NAMALWA (cell line): ENCODE results near the gene ZAR1L.

Experiments
- DNase-seq: peaks from one replicate; pipeline ENCODE4 v3.0.0-alpha.2; 2015; ENCODE audit warnings: low spot score

ZAR1L gene

DNA sequence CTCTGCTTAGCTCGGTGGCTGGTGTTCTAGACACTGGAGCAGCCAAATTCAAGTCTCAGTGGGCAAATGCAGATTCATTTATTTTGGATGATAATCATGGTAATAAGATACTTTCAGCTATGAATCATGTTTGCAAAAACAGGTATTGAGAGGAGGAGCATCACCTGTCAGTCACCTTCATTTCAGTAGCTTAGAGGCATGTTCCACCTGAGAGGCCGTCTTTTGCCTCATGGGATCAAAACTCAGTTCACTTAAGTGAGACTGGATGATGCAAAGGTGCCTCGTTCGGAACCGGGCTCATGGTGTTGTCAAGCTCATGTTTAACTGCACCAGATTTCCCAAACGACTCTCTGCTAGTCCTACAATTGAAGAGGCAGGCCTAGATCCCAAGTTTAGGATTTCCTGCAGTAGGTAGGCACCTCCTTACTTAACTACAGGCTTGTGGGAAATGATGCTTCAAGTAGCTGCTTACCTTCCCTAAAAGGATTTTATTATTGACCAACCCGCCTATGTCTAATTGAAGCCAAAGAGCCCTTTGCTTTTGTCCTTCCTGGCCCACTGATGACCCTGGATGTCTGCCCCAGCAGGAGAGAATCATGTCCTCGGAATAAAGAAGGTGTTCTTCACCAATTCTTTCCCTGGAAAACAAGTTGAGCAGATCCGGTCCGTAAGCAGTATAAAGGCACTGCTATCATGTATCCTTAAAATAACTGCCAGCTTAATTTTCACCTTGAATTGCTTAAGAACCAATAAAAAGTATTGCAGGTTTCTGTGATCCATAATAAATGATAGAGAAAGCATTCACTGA lies 60.0 kb downstream of the ZAR1L start:
- DNase-seq: no peak

- no peak for DNase-seq
Observed at GRCh38 chr13:32254416-32254815, 60.7 kb downstream of the ZAR1L start.

- no peak for DNase-seq
Observed at GRCh38 chr13:32253911-32254399, 61.2 kb downstream of the ZAR1L start.
